GM18907 (cell line): ENCODE data around the gene ANTKMT.
"Not testable (repeated sequence)": the region's sequence is repeated elsewhere in the genome, so short reads cannot be mapped to it uniquely, and the experiment has no call there.

Experiments
- ATAC-seq: cut with Tn5 transposase; IDR thresholded peaks from one replicate; pipeline ENCODE4 v1.9.1; 2021; ENCODE audit warnings: mild to moderate bottlenecking, moderate library complexity; ENCODE audit not compliant: unreplicated experiment

Gene ANTKMT

GRCh38 chr16:680967-681745 lies 39.8 kb upstream of the ANTKMT start:
- ATAC-seq: no peak

GRCh38 chr16:681746-682427 lies 39.1 kb upstream of the ANTKMT start:
- no peak for ATAC-seq

GRCh38 chr16:682493-683395 lies 38.2 kb upstream of the ANTKMT start:
- no peak for ATAC-seq

- ATAC-seq: no peak
Measured at GRCh38 chr16:683396-684070, 37.4 kb upstream of the ANTKMT start.

GRCh38 chr16:684071-684794 lies 36.7 kb upstream of the ANTKMT start, which contains the start of gene JMJD8:
Gene JMJD8 (minus strand): TSS chr16:684334. CDS start chr16:684319, 15 bp downstream.
- peak; percentile 59 for ATAC-seq

GRCh38 chr16:684961-685696 lies 35.8 kb upstream of the ANTKMT start:
- ATAC-seq: no peak

GRCh38 chr16:685967-686366 lies 35.0 kb upstream of the ANTKMT start:
- ATAC-seq: no peak

GRCh38 chr16:686459-687260 lies 34.3 kb upstream of the ANTKMT start:
- no peak for ATAC-seq

GRCh38 chr16:687499-687898 lies 33.4 kb upstream of the ANTKMT start:
- ATAC-seq: no peak

GRCh38 chr16:689175-689897 lies 31.6 kb upstream of the ANTKMT start:
- no peak for ATAC-seq

- ATAC-seq: not testable (repeated sequence)
Measured at GRCh38 chr16:691242-691641, 29.7 kb upstream of the ANTKMT start.

GRCh38 chr16:692356-693108 lies 28.4 kb upstream of the ANTKMT start:
- ATAC-seq: no peak

- ATAC-seq: no peak
Measured at GRCh38 chr16:693364-693763, 27.6 kb upstream of the ANTKMT start.

GRCh38 chr16:693766-694165 lies 27.2 kb upstream of the ANTKMT start:
- no peak for ATAC-seq

GRCh38 chr16:694187-694862 lies 26.6 kb upstream of the ANTKMT start:
- ATAC-seq: no peak

DNA sequence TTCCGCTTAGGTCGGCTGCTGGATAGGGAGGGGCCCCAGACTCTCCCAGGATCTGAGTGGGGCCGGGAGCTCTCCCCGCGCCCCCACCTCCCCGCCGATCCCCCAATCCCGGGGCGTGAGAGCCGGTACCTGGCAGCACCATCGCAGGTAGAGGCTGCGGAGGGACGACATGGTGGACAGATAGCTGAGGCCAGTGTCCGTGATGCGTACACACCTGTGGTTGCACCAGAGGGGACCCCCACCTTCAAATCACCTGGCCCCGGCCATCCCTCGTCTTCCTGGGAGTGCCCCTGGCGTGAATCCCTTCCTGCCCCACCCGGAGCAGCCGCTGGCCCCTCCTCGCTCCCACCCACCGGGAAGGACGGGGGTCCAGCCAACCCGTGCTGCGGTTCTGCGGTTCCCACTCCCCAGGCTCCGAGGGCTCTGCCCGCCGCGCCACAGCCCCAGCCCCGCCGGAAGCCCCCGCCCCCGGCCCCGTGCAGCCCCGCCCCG lies 26.0 kb upstream of the ANTKMT start:
- ATAC-seq: no peak
